Measurements from ENCODE around the gene SEC22A.
"Not testable (repeated sequence)": the region's sequence is repeated elsewhere in the genome, so short reads cannot be mapped to it uniquely, and the experiment has no call there.

Gene SEC22A

DNA sequence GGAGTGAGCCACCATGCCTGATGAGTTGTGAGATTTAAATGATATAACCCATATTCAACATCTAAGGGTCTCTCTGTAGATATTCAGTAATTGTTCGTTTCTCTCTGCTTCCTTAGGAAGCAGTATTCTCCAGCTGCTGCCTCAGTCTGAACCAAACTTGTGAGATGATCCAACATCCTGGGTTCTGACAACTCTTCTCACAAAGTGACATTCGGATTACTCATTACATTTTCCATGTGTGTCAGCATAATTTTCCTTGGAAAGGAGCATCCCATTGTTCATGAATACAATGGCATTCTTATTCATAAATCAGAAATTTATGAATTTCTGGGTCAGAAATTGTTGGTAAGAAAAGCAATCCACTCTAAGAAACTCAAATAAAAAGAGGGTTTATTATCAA lies 15.0 kb upstream of the SEC22A start:
- DNase-seq: no peak

DNA sequence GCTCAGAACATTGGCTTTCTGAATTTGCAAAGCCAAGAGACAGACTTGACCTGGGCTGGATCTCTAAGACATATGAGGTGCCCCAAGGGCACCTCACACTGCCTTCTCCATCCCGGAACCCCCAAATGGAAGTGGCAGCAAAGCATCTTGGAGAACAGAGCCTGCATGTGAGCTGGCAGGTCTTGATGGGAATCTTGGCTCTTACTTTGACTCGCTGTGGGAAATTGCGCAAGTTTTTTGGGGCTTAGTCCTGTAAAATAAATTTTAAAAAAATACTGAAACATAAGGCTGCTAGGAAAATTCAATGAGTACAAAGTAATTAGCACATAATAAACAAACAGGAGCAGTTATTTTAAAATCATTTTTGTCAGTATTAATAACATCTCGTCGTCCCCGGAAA lies 13.7 kb upstream of the SEC22A start:
- no peak for DNase-seq

DNA sequence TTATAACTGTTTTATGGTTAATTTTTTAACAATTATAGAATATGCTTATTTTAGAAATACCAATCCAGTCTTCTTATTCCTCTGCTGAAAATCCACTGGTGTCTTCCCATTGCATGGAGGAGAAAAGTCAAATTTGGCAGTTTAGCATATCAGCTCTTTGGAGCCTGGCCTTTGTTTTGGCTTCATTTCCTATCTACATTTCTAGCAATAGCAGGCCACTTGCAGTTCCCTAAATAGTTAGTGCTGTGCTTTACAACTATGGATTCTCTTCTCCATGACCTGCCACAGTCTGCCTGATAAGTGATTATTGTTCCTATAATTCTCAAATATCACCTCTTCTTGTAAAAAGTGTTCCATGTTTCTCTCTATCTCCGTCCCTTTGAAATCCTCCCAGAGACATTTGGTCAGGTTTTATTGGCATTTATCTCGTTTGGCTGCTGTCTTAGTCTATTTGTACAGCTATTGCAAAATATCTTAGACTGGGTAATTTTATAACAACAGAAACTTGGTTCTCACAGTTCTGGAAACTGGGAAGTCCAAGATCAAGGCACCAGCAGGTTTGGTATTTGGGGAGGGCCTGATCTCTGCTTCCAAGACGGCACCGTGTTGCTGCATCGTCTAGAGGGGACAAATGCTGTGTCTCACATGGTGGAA lies 8.2 kb upstream of the SEC22A start:
- DNase-seq: no peak

DNA sequence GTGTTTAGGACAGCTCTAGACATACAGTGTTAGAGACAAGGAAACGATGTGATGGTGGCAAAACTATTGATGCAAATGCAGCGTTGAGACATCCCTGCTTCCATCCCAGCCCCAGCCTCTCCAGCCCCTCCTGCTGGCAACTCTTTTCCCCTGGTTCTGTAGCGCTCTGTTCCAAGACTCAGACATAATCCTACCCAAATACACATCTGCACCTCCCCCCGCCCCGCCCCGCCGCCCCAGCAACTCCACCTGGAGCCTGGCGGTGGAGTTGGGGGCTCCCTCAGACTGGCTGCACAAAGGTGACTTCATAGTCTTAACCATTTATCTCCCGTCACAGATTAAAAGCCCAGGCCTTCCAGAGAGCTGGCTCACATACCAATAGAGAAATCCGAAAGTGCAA lies 7.2 kb upstream of the SEC22A start:
- DNase-seq: no peak

DNA sequence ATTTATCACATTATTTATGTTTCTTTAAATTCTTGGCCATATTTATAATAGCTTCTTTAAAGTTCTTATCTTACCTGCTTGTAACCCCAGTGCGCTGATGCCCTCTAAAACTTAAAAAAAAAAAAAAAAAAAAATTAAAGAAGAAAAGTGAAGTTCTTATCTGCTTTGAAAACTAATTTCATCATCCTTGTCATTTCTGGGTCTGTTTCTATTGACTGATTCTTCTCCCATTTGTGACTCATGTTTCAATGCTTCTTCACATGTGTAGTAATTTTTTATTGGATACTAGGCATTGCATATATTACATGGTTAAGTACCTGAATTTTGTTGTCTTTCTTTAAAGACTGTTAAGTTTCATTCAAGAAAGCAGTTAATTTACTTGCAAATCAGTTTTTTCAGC lies 3.4 kb upstream of the SEC22A start:
- no peak for DNase-seq

DNA sequence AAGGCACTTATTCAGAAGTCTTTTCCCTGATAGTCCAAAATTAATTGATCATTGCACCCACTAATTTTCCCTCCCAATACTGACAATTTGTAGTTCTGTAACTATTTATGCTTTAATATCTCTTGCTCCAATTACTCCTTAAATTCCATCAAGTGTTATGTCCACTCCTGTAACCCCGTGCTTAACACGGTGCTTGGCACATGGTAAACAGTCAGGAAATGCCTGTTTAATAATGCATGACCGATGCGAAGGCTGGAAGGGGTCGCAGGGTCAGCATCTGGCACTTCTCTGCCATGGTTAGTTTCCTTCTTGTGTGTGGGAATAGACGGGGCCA lies 553 bp upstream of the SEC22A start:
- DNase-seq: no peak

- DNase-seq: no peak
Observed at GRCh38 chr3:123202451-123202850, 708 bp downstream of the SEC22A start.

DNA sequence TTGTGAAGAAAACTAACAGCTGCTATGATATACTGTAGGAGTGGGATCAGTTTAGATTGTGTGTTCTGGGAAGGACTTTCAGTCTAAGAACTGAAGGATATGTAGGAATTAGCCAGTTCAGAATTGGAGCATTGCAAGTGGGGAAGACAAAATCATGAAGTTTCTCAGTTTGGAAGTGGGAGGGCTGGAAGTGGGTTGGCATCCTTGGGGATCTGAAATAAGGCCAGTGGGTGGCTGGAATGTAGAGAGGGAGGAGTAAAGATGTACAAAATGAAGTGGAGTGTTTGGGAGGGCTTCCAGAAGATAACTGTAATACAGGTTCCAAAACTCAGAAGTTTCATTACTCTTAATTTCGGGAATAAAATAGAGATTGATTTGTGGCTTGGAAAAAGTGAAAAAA lies 17.2 kb downstream of the SEC22A start:
- DNase-seq: no peak

- DNase-seq: not testable (repeated sequence)
Observed at GRCh38 chr3:123221369-123221768, 19.6 kb downstream of the SEC22A start.

DNA sequence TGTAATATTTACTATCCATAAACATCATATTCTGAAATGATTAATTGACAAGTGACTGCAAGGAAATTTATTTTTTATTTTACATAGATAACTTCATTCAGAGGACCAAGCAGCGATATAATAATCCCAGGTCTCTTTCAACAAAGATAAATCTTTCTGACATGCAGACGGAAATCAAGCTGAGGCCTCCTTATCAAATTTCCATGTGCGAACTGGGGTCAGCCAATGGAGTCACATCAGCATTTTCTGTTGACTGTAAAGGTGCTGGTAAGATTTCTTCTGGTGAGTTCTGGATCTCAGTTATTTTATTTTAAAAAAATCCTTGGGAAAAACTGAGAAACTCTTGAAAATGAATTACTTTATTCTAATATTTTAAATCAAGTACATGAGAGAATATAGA lies 23.3 kb downstream of the SEC22A start:
- no peak for DNase-seq

GRCh38 chr3:123226549-123226948 lies 24.8 kb downstream of the SEC22A start:
- no peak for DNase-seq

GRCh38 chr3:123229145-123229544 lies 27.4 kb downstream of the SEC22A start:
- DNase-seq: no peak

GRCh38 chr3:123236902-123237301 lies 35.2 kb downstream of the SEC22A start:
- DNase-seq: no peak

DNA sequence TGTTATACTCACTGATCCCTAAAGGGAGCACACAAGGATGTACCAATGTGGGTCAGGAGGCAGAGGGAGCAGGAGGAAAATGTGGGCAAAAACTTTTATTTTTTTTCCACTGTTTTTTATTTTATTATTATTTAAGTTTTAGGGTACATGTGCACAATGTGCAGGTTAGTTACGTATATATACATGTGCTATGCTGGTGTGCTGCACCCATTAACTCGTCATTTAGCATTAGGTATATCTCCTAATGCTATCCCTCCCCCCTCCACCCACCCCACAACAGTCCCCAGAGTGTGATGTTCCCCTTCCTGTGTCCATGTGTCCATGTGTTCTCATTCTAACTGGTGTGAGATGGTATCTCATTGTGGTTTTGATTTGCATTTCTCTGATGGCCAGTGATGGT lies 37.4 kb downstream of the SEC22A start:
- DNase-seq: not testable (repeated sequence)

DNA sequence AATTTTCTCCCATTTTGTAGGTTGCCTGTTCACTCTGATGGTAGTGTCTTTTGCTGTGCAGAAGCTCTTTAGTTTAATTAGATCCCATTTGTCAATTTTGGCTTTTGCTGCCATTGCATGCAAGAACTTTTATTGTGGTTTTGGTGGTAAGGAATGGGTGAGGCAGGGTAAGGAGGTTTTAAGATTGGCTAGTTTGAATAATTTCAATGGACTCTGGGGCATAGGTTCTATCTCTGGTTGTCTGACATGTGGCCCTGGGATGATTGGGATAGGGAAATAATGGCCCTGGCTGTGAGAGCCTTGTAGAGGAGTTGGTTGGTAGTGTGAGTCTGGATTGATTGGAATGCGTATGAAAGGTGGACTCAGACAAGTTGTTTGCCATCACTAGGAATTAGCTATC lies 38.0 kb downstream of the SEC22A start:
- no peak for DNase-seq

GRCh38 chr3:123244128-123244527 lies 42.4 kb downstream of the SEC22A start:
- DNase-seq: no peak

GRCh38 chr3:123246866-123247265 lies 45.1 kb downstream of the SEC22A start:
- DNase-seq: no peak

GRCh38 chr3:123256256-123256655 lies 54.5 kb downstream of the SEC22A start:
- no peak for DNase-seq

DNA sequence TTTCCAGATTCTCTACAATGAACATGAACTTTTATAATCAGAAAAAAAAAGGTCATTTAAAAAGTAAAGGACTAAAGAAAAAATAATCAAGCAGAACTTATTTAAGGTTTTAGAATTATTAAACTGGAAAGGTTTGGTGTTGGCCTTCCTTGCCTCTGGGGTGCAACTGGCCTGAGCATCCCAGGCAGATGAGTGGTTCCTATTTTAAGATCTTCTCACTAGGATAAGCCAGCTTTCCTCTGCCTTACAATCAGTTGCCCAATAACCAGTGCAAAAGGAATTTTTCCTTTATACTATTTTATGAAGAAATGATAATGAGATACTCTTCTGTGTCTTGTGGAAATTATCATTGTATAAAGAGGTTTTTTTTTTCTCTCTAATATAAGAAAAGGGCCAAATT lies 56.6 kb downstream of the SEC22A start:
- DNase-seq: no peak

- DNase-seq: peak; percentile 22
Observed at GRCh38 chr3:123258811-123259420, 57.2 kb downstream of the SEC22A start.

- no peak for DNase-seq
Observed at GRCh38 chr3:123261666-123262065, 59.9 kb downstream of the SEC22A start.

- no peak for DNase-seq
Observed at GRCh38 chr3:123262226-123262625, 60.5 kb downstream of the SEC22A start.

DNA sequence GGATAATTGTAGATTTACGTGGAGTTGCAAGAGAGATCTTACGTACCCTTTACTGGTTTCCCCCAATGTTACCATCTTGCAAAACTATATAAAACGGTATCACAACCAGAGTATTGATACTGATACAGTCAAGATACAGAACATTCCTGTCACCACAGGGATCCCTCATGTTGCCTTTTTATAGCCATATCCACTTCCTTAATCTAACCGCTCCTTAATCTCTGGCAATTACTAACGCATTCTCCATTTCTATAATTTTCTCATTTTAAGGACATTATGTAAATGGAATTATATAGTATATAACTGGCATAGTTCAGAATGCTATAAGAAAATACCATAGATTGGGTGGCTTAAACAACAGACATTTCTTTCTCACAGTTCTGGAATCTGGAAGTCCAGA lies 61.1 kb downstream of the SEC22A start:
- no peak for DNase-seq

GRCh38 chr3:123263941-123264340 lies 62.2 kb downstream of the SEC22A start:
- no peak for DNase-seq

DNA sequence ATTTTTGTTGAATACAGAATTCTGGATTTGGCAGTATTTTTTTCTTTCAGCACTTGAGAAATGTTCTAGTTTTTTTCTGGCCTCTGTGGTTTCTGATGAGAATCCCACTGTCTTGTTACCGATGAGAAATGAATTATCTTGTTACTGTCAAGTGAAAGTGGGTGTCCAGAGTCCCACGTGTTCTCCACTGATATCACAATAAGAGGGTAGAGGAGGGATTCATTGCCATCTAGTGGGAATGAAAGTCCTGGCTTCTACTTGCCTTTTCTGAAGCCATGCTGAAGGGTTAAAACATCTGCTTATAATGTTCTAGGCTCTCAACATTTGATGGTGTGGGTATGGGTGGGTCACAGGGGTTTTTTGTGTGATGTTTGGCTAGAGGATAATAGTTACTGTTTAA lies 66.1 kb downstream of the SEC22A start:
- DNase-seq: no peak

Measured in CD4-positive, alpha-beta T cell treated with Interleukin-4 for 4 hours (primary cell).